H9 (cell line): Measurements from ENCODE around the gene CLK3. TPM values are rescaled to one million over a fixed set of nuclear protein-coding genes. Genes with fewer than 3 reads are reported as not detected.

Source experiments
- DNase-seq: peaks from one replicate; pipeline ENCODE4 v3.0.0-alpha.2; 2017
- H2AFZ ChIP-seq: one replicate; pipeline ENCODE4 v1.6.1; 2013; ENCODE audit warnings: mild to moderate bottlenecking, low read length, control low read depth, moderate library complexity
- H2AK5ac ChIP-seq: 2 replicates; pipeline ENCODE4 v1.6.1; 2013; ENCODE audit warnings: low read length, control low read depth, mixed read lengths; ENCODE audit not compliant: insufficient read length
- H2BK120ac ChIP-seq: one replicate; pipeline ENCODE4 v1.6.1; 2013; ENCODE audit warnings: low read depth, mild to moderate bottlenecking, low read length, control low read depth, inconsistent platforms; ENCODE audit not compliant: poor library complexity, severe bottlenecking
- H2BK12ac ChIP-seq: 2 replicates; pipeline ENCODE4 v1.6.1; 2013; ENCODE audit warnings: low read length, control low read depth, mixed read lengths, low read depth; ENCODE audit not compliant: insufficient read length
- H2BK15ac ChIP-seq: 2 replicates; pipeline ENCODE4 v1.6.1; 2013; ENCODE audit warnings: low read depth, low read length, control low read depth
- H2BK20ac ChIP-seq: one replicate; pipeline ENCODE4 v1.6.1; 2013; ENCODE audit warnings: low read depth, mild to moderate bottlenecking, low read length, control low read depth, inconsistent platforms; ENCODE audit not compliant: poor library complexity, severe bottlenecking
- H2BK5ac ChIP-seq: 2 replicates; pipeline ENCODE4 v1.6.1; 2013; ENCODE audit warnings: low read length, control low read depth, mixed read lengths; ENCODE audit not compliant: insufficient read length
- H3K14ac ChIP-seq: 2 replicates; pipeline ENCODE4 v1.6.1; 2013; ENCODE audit warnings: low read length, control low read depth; ENCODE audit not compliant: insufficient read depth
- H3K18ac ChIP-seq: 2 replicates; pipeline ENCODE4 v1.6.1; 2013; ENCODE audit warnings: low read depth, mild to moderate bottlenecking, mixed read lengths, low read length, control low read depth; ENCODE audit not compliant: insufficient read length
- H3K23ac ChIP-seq: 2 replicates; pipeline ENCODE4 v1.6.1; 2013; ENCODE audit warnings: low read length, control low read depth, mixed read lengths, low read depth; ENCODE audit not compliant: insufficient read length
- H3K23me2 ChIP-seq: 2 replicates; pipeline ENCODE4 v1.6.1; 2013; ENCODE audit warnings: low read depth, mild to moderate bottlenecking, mixed read lengths, low read length, control low read depth; ENCODE audit not compliant: insufficient read length, poor library complexity, severe bottlenecking
- H3K27ac ChIP-seq: 2 replicates; pipeline ENCODE4 v1.5.1; 2013; ENCODE audit warnings: low read length, control low read depth, mixed read lengths, low read depth; ENCODE audit not compliant: insufficient read length
- H3K27me3 ChIP-seq: 2 replicates; pipeline ENCODE4 v1.6.1; 2013; ENCODE audit warnings: low read length, control low read depth, inconsistent platforms; ENCODE audit not compliant: insufficient read depth
- H3K4ac ChIP-seq: 2 replicates; pipeline ENCODE4 v1.6.1; 2013; ENCODE audit warnings: low read depth, mild to moderate bottlenecking, control low read depth, inconsistent platforms, low read length, moderate library complexity
- H3K4me1 ChIP-seq: 2 replicates; pipeline ENCODE4 v1.6.1; 2013; ENCODE audit warnings: low read length, control low read depth, inconsistent platforms; ENCODE audit not compliant: insufficient read depth
- H3K4me2 ChIP-seq: 2 replicates; pipeline ENCODE4 v1.6.1; 2013; ENCODE audit warnings: low read length, control low read depth, mixed read lengths; ENCODE audit not compliant: insufficient read length, insufficient read depth
- H3K56ac ChIP-seq: 2 replicates; pipeline ENCODE4 v1.6.1; 2013; ENCODE audit warnings: low read depth, mild to moderate bottlenecking, mixed read lengths, low read length, control low read depth; ENCODE audit not compliant: insufficient read length
- H3K79me1 ChIP-seq: 2 replicates; pipeline ENCODE4 v1.6.1; 2013; ENCODE audit warnings: low read depth, mild to moderate bottlenecking, moderate library complexity, low read length, control low read depth, inconsistent platforms; ENCODE audit not compliant: insufficient read depth, poor library complexity, severe bottlenecking
- H3K79me2 ChIP-seq: 2 replicates; pipeline ENCODE4 v1.6.1; 2013; ENCODE audit warnings: low read length, control low read depth, inconsistent platforms; ENCODE audit not compliant: insufficient read depth
- H3K9ac ChIP-seq: 2 replicates; pipeline ENCODE4 v1.6.1; 2013; ENCODE audit warnings: low read length, control low read depth, mixed read lengths; ENCODE audit not compliant: insufficient read length; ENCODE audit errors: extremely low read depth
- H3K9me3 ChIP-seq: one replicate; pipeline ENCODE4 v1.6.1; 2013; ENCODE audit warnings: low read depth, low read length, inconsistent platforms; ENCODE audit not compliant: control insufficient read depth
- H3T11ph ChIP-seq: one replicate; pipeline ENCODE4 v1.6.1; 2013; ENCODE audit warnings: mild to moderate bottlenecking, low read length, control low read depth, inconsistent platforms
- H4K20me1 ChIP-seq: one replicate; pipeline ENCODE4 v1.6.1; 2013; ENCODE audit not compliant: control insufficient read depth, insufficient read length, insufficient read depth
- H4K5ac ChIP-seq: 2 replicates; pipeline ENCODE4 v1.6.1; 2013; ENCODE audit warnings: low read depth, mild to moderate bottlenecking, mixed read lengths, low read length, control low read depth; ENCODE audit not compliant: insufficient read length
- H4K8ac ChIP-seq: replicated peaks from 2 replicates; pipeline ENCODE4 v1.6.1; 2013; ENCODE audit warnings: low read length, control low read depth, mixed read lengths, low read depth; ENCODE audit not compliant: insufficient read length
- H4K91ac ChIP-seq: 2 replicates; pipeline ENCODE4 v1.6.1; 2013; ENCODE audit warnings: low read depth, mild to moderate bottlenecking, moderate library complexity, mixed read lengths, low read length, control low read depth; ENCODE audit not compliant: insufficient read length
- H3K27ac Mint-ChIP-seq, 3 experiments: 2 replicates in 2 of 3; 3 replicates in 1 of 3; pipeline ENCODE4 v1.8.0; 2020 to 2021; ENCODE audit warnings: mixed read lengths in 3 of 3, mild to moderate bottlenecking in 1 of 3, moderate library complexity in 1 of 3
- H3K27me3 Mint-ChIP-seq: 2 replicates; pipeline ENCODE4 v1.8.0; 2021; ENCODE audit warnings: low read depth, mild to moderate bottlenecking, moderate library complexity, mixed read lengths
- H3K36me3 Mint-ChIP-seq, 3 experiments: 2 replicates in 2 of 3; 3 replicates in 1 of 3; pipeline ENCODE4 v1.8.0; 2020 to 2021; ENCODE audit warnings: low read depth in 3 of 3, mixed read lengths in 3 of 3; ENCODE audit not compliant: insufficient read depth in 1 of 3
- H3K4me1 Mint-ChIP-seq, 2 experiments: 2 replicates each; pipeline ENCODE4 v1.8.0; 2020; ENCODE audit warnings: mixed read lengths in 2 of 2
- H3K4me3 Mint-ChIP-seq, 2 experiments: 2 replicates in 1 of 2; 3 replicates in 1 of 2; pipeline ENCODE4 v1.8.0; 2020 to 2021; ENCODE audit warnings: mild to moderate bottlenecking in 2 of 2, mixed read lengths in 2 of 2, moderate library complexity in 1 of 2
- H3K9me3 Mint-ChIP-seq, 2 experiments: 2 replicates in 1 of 2; 3 replicates in 1 of 2; pipeline ENCODE4 v1.8.0; 2020; ENCODE audit warnings: mild to moderate bottlenecking in 2 of 2, mixed read lengths in 2 of 2, moderate library complexity in 1 of 2
- WGBS: extraction: QIAGEN DNeasy Blood & Tissue Kit; methylation state at CpG from one replicate; pipeline ENCODE4 v1.1.7; 2013; ENCODE audit warnings: missing lambda C conversion rate, low lambda C conversion rate, mixed read lengths; ENCODE audit not compliant: insufficient read length; ENCODE audit errors: extremely low coverage; 5-methylcytosine and 5-hydroxymethylcytosine counted together
- total RNA-seq: library from RNA; stranded (reverse); gene quantifications from 2 replicates; pipeline ENCODE4 v1.2.1, GENCODE V29; 2021
- TF ChIP-seq, protein P1 (sequence below): fragments of 200-600 bp; sonication (generic); conservative IDR thresholded peaks from 3 replicates; pipeline ENCODE4 v1.8.0; 2021; ENCODE audit warnings: antibody characterized with exemption, mild to moderate bottlenecking

The CLK3 gene
- total RNA-seq, 1 experiment from 2014 or later: 40.8 TPM

DNA sequence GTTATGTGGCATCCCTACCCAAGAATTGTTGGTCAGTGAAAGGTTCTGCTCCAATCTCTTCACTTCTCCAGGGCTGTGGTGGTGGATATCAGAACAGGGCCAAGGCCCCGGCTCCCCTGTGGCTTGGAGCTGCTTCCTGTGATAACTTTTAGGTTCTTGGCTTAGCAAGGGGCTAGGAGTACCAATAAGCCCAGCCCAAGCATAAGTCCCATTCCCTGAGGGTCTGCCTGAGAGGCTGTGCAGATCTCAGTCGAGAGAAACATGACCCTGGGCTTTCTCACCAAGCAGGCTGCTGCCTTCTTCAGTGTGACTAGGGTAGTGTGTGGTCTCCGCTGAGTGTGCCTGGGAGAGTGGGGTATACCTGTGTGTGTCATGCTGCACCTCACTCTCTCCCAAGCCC is 7.1 kb downstream of the CLK3 start:
- no peak overlapping the region for H3K27ac ChIP-seq
- H4K8ac ChIP-seq: no peak overlapping the region
- no peaks in the 10 kb centered on the region for H3K9me3 ChIP-seq
- H2BK120ac ChIP-seq: no peak overlapping the region
- H3K9ac ChIP-seq: no peak overlapping the region
- H3K79me1 ChIP-seq: peaks cover 5% of the 10 kb centered on the region
- no peak overlapping the region for H2AFZ ChIP-seq
- H4K5ac ChIP-seq: no peak overlapping the region
- H3K27me3 Mint-ChIP-seq: no peaks in the 10 kb centered on the region; the same call in 1 of the 2 replicates
- H2AK5ac ChIP-seq: no peak overlapping the region
- peaks cover 53 to 85% (median 83%) of the 10 kb centered on the region in 3 experiments; a peak in 6 of 7 replicates for H3K36me3 Mint-ChIP-seq
- H2BK20ac ChIP-seq: no peak overlapping the region
- no peak overlapping the region for H3K18ac ChIP-seq
- H3K14ac ChIP-seq: no peak overlapping the region
- no peak overlapping the region for H3K4ac ChIP-seq
- no peak overlapping the region for H3K27ac Mint-ChIP-seq
- H3K27me3 ChIP-seq: no peaks in the 10 kb centered on the region
- TF ChIP-seq, protein P1, sequence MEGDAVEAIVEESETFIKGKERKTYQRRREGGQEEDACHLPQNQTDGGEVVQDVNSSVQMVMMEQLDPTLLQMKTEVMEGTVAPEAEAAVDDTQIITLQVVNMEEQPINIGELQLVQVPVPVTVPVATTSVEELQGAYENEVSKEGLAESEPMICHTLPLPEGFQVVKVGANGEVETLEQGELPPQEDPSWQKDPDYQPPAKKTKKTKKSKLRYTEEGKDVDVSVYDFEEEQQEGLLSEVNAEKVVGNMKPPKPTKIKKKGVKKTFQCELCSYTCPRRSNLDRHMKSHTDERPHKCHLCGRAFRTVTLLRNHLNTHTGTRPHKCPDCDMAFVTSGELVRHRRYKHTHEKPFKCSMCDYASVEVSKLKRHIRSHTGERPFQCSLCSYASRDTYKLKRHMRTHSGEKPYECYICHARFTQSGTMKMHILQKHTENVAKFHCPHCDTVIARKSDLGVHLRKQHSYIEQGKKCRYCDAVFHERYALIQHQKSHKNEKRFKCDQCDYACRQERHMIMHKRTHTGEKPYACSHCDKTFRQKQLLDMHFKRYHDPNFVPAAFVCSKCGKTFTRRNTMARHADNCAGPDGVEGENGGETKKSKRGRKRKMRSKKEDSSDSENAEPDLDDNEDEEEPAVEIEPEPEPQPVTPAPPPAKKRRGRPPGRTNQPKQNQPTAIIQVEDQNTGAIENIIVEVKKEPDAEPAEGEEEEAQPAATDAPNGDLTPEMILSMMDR: no peak
- H2BK15ac ChIP-seq: no peak overlapping the region
- H2BK5ac ChIP-seq: no peak overlapping the region
- no peak overlapping the region for H3K4me3 Mint-ChIP-seq
- no peaks in the 10 kb centered on the region for H3K9me3 Mint-ChIP-seq
- H4K91ac ChIP-seq: no peak overlapping the region
- no CpG with 5 or more reads among the region's 3 CpGs for WGBS
- H2BK12ac ChIP-seq: no peak overlapping the region
- no peak overlapping the region for H3K4me2 ChIP-seq
- peaks cover 9 to 15% of the 10 kb centered on the region in 2 experiments for H3K4me1 Mint-ChIP-seq
- no peak overlapping the region for H3T11ph ChIP-seq
- peaks cover 6% of the 10 kb centered on the region; the same call in 1 of the 2 replicates for H3K79me2 ChIP-seq
- no peak overlapping the region for H3K56ac ChIP-seq
- no peaks in the 10 kb centered on the region for H3K4me1 ChIP-seq
- H3K23ac ChIP-seq: no peak overlapping the region
- no peaks in the 10 kb centered on the region for H4K20me1 ChIP-seq
- no peak for DNase-seq
- no peaks in the 10 kb centered on the region for H3K23me2 ChIP-seq
